ENCODE measurements around the gene RASIP1. TPM values are rescaled to one million over a fixed set of nuclear protein-coding genes. Genes with fewer than 3 reads are reported as not detected.
A peak's percentile ranks its signal among the peaks of the same experiment; 100 is the strongest.

The RASIP1 gene
- total and polyA plus RNA-seq, 11 donors, result 10.0 to 28.1 (median 15.3) TPM

GRCh38 chr19:48760504-48761205, 20.2 kb upstream of the RASIP1 start:
- 57 to 69% (median 62%) methylated on average over 16 of the region's 16 CpGs for WGBS, 4 donors
- peaks cover 0 to 3% (median 0%) of the 10 kb centered on the region in 9 donors for H3K27me3 ChIP-seq

GRCh38 chr19:48757741-48758144, 17.3 kb upstream of the RASIP1 start:
- H3K9me3 ChIP-seq, result no peaks in the 10 kb centered on the region
- no peak for TF ChIP-seq CTCF (IDR thresholded peaks at IDR 0.05)
- TF ChIP-seq POLR2A (IDR thresholded peaks at IDR 0.05), result no peak
- peak in 1 of 5 donors; percentile 11 for DNase-seq
- peaks cover 0 to 14% (median 0%) of the 10 kb centered on the region in 9 donors for H3K27me3 ChIP-seq
- WGBS, 4 donors, result 89 to 94% (median 93%) methylated on average over 13 to 14 of the region's 14 CpGs
- no peak for ATAC-seq
- H3K27ac ChIP-seq, result no peak overlapping the region
- H3K4me3 ChIP-seq, result no peak overlapping the region
- peaks cover 0 to 21% (median 7%) of the 10 kb centered on the region in 12 donors for H3K4me1 ChIP-seq
- intact Hi-C loops (cut with DNase I), result no loop called here
- no peaks in the 10 kb centered on the region for H3K36me3 ChIP-seq

More at GRCh38 chr19:48760504-48761205, 20.2 kb upstream of the RASIP1 start:
- Histone ChIP-seq H3K4me3 (no peak overlapping the region), H3K36me3 (no peaks in the 10 kb centered on the region), H3K9me3 (no peaks in the 10 kb centered on the region), H3K4me1 (peaks cover 0 to 15% (median 0%) of the 10 kb centered on the region in 12 donors), H3K27ac (peak overlapping the region; percentile 23 to 91 (median 68))
- TF ChIP-seq POLR2A (IDR thresholded peaks at IDR 0.05) (no peak), CTCF (IDR thresholded peaks at IDR 0.05) (no peak)
- intact Hi-C loops (cut with DNase I), result no loop called here
- DNase-seq (peak in 3 of 5 donors; percentile 29 to 55 (median 50)), ATAC-seq (peak; percentile 28 to 90 (median 44))

- intact Hi-C loops (cut with DNase I), result no loop called here
- ATAC-seq (no peak), DNase-seq (no peak)
- 88 to 95% (median 93%) methylated on average over 11 to 12 of the region's 12 CpGs for WGBS, 4 donors
- Histone ChIP-seq H3K9me3 (no peaks in the 10 kb centered on the region), H3K4me3 (no peak overlapping the region), H3K27ac (no peak overlapping the region), H3K27me3 (peaks cover 0 to 20% (median 4%) of the 10 kb centered on the region in 9 donors), H3K4me1 (peaks cover 0 to 27% (median 12%) of the 10 kb centered on the region in 12 donors), H3K36me3 (no peaks in the 10 kb centered on the region)
- TF ChIP-seq CTCF (IDR thresholded peaks at IDR 0.05) (no peak), POLR2A (IDR thresholded peaks at IDR 0.05) (no peak)
These were observed 16.8 kb upstream of the RASIP1 start for GRCh38 chr19:48757089-48757675.

DNA sequence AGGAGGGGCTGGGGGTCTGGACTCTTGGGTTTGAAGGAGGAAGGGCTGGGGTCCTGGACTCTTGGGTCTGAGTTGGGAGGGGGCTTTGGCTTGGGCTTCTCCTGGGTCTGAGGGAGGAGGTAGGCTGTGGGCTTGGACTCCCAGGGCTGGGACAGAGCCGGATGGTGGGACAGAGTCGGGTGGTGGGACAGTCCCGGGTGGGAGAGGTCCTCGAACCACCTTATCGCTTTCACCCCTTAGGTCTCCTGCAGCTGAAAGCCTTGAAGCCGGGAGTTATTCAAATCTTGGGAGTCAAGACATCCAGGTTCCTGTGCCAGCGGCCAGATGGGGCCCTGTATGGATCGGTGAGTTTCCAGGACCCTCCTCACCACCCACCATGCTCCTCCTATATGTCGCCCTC, 16.3 kb upstream of the RASIP1 start:
- Histone ChIP-seq H3K9me3 (no peaks in the 10 kb centered on the region), H3K27me3 (peaks cover 0 to 25% (median 6%) of the 10 kb centered on the region in 9 donors), H3K27ac (no peak overlapping the region), H3K36me3 (no peaks in the 10 kb centered on the region), H3K4me1 (peaks cover 0 to 31% (median 15%) of the 10 kb centered on the region in 12 donors), H3K4me3 (no peak overlapping the region)
- no peak for ATAC-seq
- no peak for TF ChIP-seq CTCF (IDR thresholded peaks at IDR 0.05)
- TF ChIP-seq POLR2A (IDR thresholded peaks at IDR 0.05), result no peak
- intact Hi-C loops (cut with DNase I), result no loop called here
- WGBS, 4 donors, result 77 to 89% (median 81%) methylated on average over 7 to 9 of the region's 9 CpGs
- DNase-seq, result no peak

Measured in heart left ventricle (tissue), 16 donors.